RWPE2 (cell line): ENCODE data around the gene MYADM.

ENCODE experiments used
- ATAC-seq: fragments of 200-7000 bp; cut with Tn5 transposase; 3 replicates; pipeline ENCODE4 v1.9.1; 2021; ENCODE audit warnings: low read depth
- DNase-seq: peaks from one replicate; pipeline ENCODE4 v3.0.0-alpha.2; 2020; ENCODE audit warnings: low spot score
- H3K27ac ChIP-seq: fragments of 450-650 bp; 2 replicates; pipeline ENCODE4 v1.5.1; 2017; ENCODE audit warnings: mild to moderate bottlenecking; ENCODE audit not compliant: poor library complexity, severe bottlenecking
- H3K27me3 ChIP-seq: fragments of 250-450 bp; sonication (Bioruptor Pico); 2 replicates; pipeline ENCODE4 v1.5.1; 2021; ENCODE audit warnings: mild to moderate bottlenecking, moderate library complexity; ENCODE audit not compliant: insufficient read depth, poor library complexity, severe bottlenecking
- H3K36me3 ChIP-seq: fragments of 250-450 bp; sonication (Bioruptor Pico); 2 replicates; pipeline ENCODE4 v1.5.1; 2020; ENCODE audit warnings: low read depth, mild to moderate bottlenecking, moderate library complexity
- H3K4me1 ChIP-seq: fragments of 250-450 bp; sonication (Bioruptor Pico); 2 replicates; pipeline ENCODE4 v1.5.1; 2021; ENCODE audit warnings: mild to moderate bottlenecking, moderate library complexity; ENCODE audit not compliant: insufficient read depth, poor library complexity, severe bottlenecking
- H3K4me3 ChIP-seq: fragments of 250-450 bp; sonication (Bioruptor Pico); 2 replicates; pipeline ENCODE4 v1.5.1; 2021; ENCODE audit warnings: mild to moderate bottlenecking, moderate library complexity; ENCODE audit not compliant: severe bottlenecking
- H3K9me3 ChIP-seq: fragments of 250-450 bp; sonication (Bioruptor Pico); 2 replicates; pipeline ENCODE4 v1.5.1; 2021; ENCODE audit warnings: mild to moderate bottlenecking, moderate library complexity; ENCODE audit not compliant: severe bottlenecking
- CTCF ChIP-seq: fragments of 450-650 bp; IDR thresholded peaks from one replicate; pipeline ENCODE4 v1.5.1; 2017; ENCODE audit warnings: mild to moderate bottlenecking, moderate library complexity; ENCODE audit not compliant: poor library complexity, severe bottlenecking

The MYADM gene

GRCh38 chr19:53844849-53845246 lies 22.8 kb upstream of the MYADM start:
- Histone ChIP-seq H3K9me3 (no peaks in the 10 kb centered on the region), H3K27me3 (no peaks in the 10 kb centered on the region), H3K36me3 (no peaks in the 10 kb centered on the region), H3K27ac (no peak overlapping the region), H3K4me1 (peaks cover 23% of the 10 kb centered on the region), H3K4me3 (no peak overlapping the region)
- DNase-seq (peak; percentile 2), ATAC-seq (no peak)
- no peak for TF ChIP-seq CTCF

DNA sequence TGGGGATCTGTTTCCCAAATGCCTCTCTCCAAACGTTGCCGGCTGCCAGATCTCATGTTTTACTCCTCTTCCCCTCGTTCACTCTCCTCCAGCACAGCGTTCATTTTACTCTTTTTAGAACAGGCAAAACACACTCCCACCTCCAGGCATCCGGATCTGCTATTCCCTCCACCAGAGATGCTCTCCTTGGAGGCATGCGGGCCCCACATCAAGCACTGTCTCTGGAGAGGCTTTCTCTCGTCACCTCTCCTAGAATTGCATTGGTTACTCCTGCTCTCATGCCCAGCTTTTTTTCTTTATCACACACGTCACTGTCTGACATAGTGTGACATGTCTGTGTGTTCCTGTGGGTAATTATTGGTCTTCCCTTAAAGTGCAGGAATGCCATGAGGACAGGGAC lies 20.1 kb upstream of the MYADM start:
- H3K36me3 ChIP-seq, result no peaks in the 10 kb centered on the region
- no peak for ATAC-seq
- no peaks in the 10 kb centered on the region for H3K9me3 ChIP-seq
- DNase-seq, result no peak
- TF ChIP-seq CTCF, result no peak
- H3K27me3 ChIP-seq, result no peaks in the 10 kb centered on the region
- H3K27ac ChIP-seq, result no peak overlapping the region
- H3K4me3 ChIP-seq, result no peak overlapping the region
- H3K4me1 ChIP-seq, result peaks cover 5% of the 10 kb centered on the region

DNA sequence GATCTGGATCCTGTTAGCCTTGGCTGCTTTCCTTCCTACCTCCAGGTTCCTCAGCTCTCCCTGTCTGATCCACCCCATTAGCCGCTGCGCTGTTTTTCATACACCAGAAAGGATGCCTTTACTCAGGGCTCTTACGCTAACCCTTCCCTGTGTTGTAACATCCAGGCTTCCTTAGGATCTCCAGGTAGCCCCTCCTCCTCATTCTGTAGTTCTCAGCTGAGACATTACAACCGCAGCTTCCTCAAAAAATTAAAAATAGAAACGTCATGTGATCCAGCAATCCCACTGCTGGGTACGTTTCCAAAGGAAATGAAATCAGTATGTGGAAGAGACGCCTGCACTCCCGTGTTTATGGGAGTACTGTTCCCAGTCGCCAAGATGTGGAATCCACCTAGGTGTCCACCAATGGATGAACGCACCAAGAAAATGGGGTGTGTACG lies 18.4 kb upstream of the MYADM start:
- DNase-seq, result no peak
- no peak overlapping the region for H3K4me3 ChIP-seq

GRCh38 chr19:53853707-53854106 lies 14.0 kb upstream of the MYADM start:
- no peaks in the 10 kb centered on the region for H3K36me3 ChIP-seq
- no peaks in the 10 kb centered on the region for H3K9me3 ChIP-seq
- ATAC-seq (no peak), DNase-seq (no peak)
- H3K4me3 ChIP-seq, result no peak overlapping the region
- peaks cover under 1% of the 10 kb centered on the region for H3K4me1 ChIP-seq
- TF ChIP-seq CTCF, result no peak
- no peak overlapping the region for H3K27ac ChIP-seq
- H3K27me3 ChIP-seq, result no peaks in the 10 kb centered on the region

More for the DNA sequence above, 18.4 kb upstream of the MYADM start:
- ATAC-seq, result no peak
- Histone ChIP-seq H3K27ac (no peak overlapping the region), H3K9me3 (no peaks in the 10 kb centered on the region), H3K27me3 (no peaks in the 10 kb centered on the region), H3K36me3 (no peaks in the 10 kb centered on the region), H3K4me1 (no peaks in the 10 kb centered on the region)
- no peak for TF ChIP-seq CTCF

GRCh38 chr19:53864308-53864836 lies 3.3 kb upstream of the MYADM start:
- Histone ChIP-seq H3K4me3 (no peak overlapping the region), H3K36me3 (no peaks in the 10 kb centered on the region), H3K27me3 (no peaks in the 10 kb centered on the region), H3K4me1 (peaks cover 10% of the 10 kb centered on the region), H3K9me3 (no peaks in the 10 kb centered on the region), H3K27ac (no peak overlapping the region)
- DNase-seq (no peak), ATAC-seq (no peak)
- no peak for TF ChIP-seq CTCF
